Spinal cord (tissue), 10 donors: ENCODE results near the gene NRBF2. TPM values are rescaled to one million over a fixed set of nuclear protein-coding genes. Genes with fewer than 3 reads are reported as not detected.
"Not testable (repeated sequence)": the region's sequence is repeated elsewhere in the genome, so short reads cannot be mapped to it uniquely, and the experiment has no call there.

Experiments used
- DNase-seq, 6 donors: peaks; one replicate each; pipeline versions ENCODE4 v3.0.0 to v3.0.0-alpha.2; 2013 to 2015; ENCODE audit warnings: low spot score in 6 of 6, low read depth in 4 of 6
- H3K27ac ChIP-seq: one replicate; pipeline ENCODE4 v1.5.1; 2013; ENCODE audit warnings: low read depth, low read length, control low read depth
- H3K27me3 ChIP-seq: one replicate; pipeline ENCODE4 v1.6.1; 2013; ENCODE audit warnings: low read length; ENCODE audit not compliant: control insufficient read depth, insufficient read depth
- H3K36me3 ChIP-seq: one replicate; pipeline ENCODE4 v1.6.1; 2013; ENCODE audit warnings: low read length; ENCODE audit not compliant: control insufficient read depth, insufficient read depth
- H3K4me1 ChIP-seq: one replicate; pipeline ENCODE4 v1.6.1; 2013; ENCODE audit warnings: low read length; ENCODE audit not compliant: control insufficient read depth, insufficient read depth
- H3K4me3 ChIP-seq: one replicate; pipeline ENCODE4 v1.5.1; 2013; ENCODE audit warnings: low read depth, low read length, control low read depth
- H3K9me3 ChIP-seq: one replicate; pipeline ENCODE4 v1.6.1; 2013; ENCODE audit warnings: low read length; ENCODE audit not compliant: control insufficient read depth, insufficient read depth
- WGBS: methylation state at CpG from one replicate; pipeline ENCODE4 v1.1.5; 2013; ENCODE audit warnings: missing lambda C conversion rate; ENCODE audit not compliant: insufficient coverage; 5-methylcytosine and 5-hydroxymethylcytosine counted together
- long read RNA-seq, 4 donors: transcript quantifications; one replicate each; lab custom pipeline, GENCODE V29; 2026
- polyA plus RNA-seq, 2 donors: library from polyadenylated mRNA; unstranded; fragments of 120-200 nt; gene quantifications; one replicate each; pipeline ENCODE4 v1.2.1, GENCODE V29; 2013; ENCODE audit not compliant: insufficient read length in 2 of 2
- total RNA-seq, 2 donors: library from RNA; depleted of rRNA in 1 of 2; stranded (reverse); fragments of 120-200 nt in 1 of 2; fragments of >200 nt in 1 of 2; gene quantifications; one replicate each; pipeline versions ENCODE4 v1.2.3 to v1.2.4, GENCODE V29; 2013 to 2014
- donor health status: healthy.

Gene NRBF2
- total RNA-seq, result 10 to 100 TPM; 20.2 to 20.4 TPM
- 10 to 100 TPM; 17.8 to 21.0 TPM for polyA plus RNA-seq
- long read RNA-seq, donor 1, transcript NRBF2-201 (4 exons, 1,853 nt), result major isoform, 17 of 25 reads
- long read RNA-seq, donor 1, partial matches to known transcripts, result 8 of 25 reads
- long read RNA-seq, donor 1, other reads (novel, unspliced or antisense), result 0 of 25 reads
- long read RNA-seq, donor 2, transcript NRBF2-201 (4 exons, 1,853 nt), result major isoform, 6 of 6 reads
- long read RNA-seq, donor 2, partial matches to known transcripts, result 0 of 6 reads
- long read RNA-seq, donor 2, other reads (novel, unspliced or antisense), result 0 of 6 reads
- long read RNA-seq, donor 3, transcript NRBF2-201 (4 exons, 1,853 nt), result major isoform, 5 of 5 reads
- long read RNA-seq, donor 3, partial matches to known transcripts, result 0 of 5 reads
- long read RNA-seq, donor 3, other reads (novel, unspliced or antisense), result 0 of 5 reads
- long read RNA-seq, donor 4, transcript NRBF2-201 (4 exons, 1,853 nt), result major isoform, 18 of 20 reads
- long read RNA-seq, donor 4, partial matches to known transcripts, result 0 of 20 reads
- long read RNA-seq, donor 4, other reads (novel, unspliced or antisense), result 0 of 20 reads

- peak; percentile 87 to 99 (median 96) for DNase-seq
- Histone ChIP-seq H3K9me3 (peaks cover 1% of the 10 kb centered on the region), H3K4me3 (peak within 1 kb of the TSS; percentile 78), H3K27ac (peak within 1 kb of the TSS; percentile 92), H3K36me3 (peaks cover 4% of the 10 kb centered on the region), H3K4me1 (peaks cover 5% of the 10 kb centered on the region), H3K27me3 (no peaks in the 10 kb centered on the region)
- under 1% methylated on average over 52 of the region's 55 CpGs for WGBS
These were observed at the start of gene NRBF2 for GRCh38 chr10:63133056-63133820. TSS of gene NRBF2 (plus strand) at chr10:63133328. CDS start at chr10:63133471, 143 bp downstream.

GRCh38 chr10:63083406-63083805 lies 49.7 kb upstream of the NRBF2 start:
- H3K4me3 ChIP-seq, H3K4me1 ChIP-seq, H3K9me3 ChIP-seq, H3K27me3 ChIP-seq, H3K27ac ChIP-seq, DNase-seq, H3K36me3 ChIP-seq: not testable (repeated sequence)
- WGBS, result 96% methylated on average over 8 of the region's 14 CpGs

GRCh38 chr10:63083904-63084689 lies 49.0 kb upstream of the NRBF2 start:
- Histone ChIP-seq H3K9me3 (no peaks in the 10 kb centered on the region), H3K27me3 (no peaks in the 10 kb centered on the region), H3K36me3 (no peaks in the 10 kb centered on the region), H3K4me1 (no peaks in the 10 kb centered on the region), H3K4me3 (no peak overlapping the region), H3K27ac (no peak overlapping the region)
- no CpG with 5 or more reads among the region's 7 CpGs for WGBS
- DNase-seq, result peak; percentile 56 to 94 (median 64)

- 87% methylated on average over 4 of the region's 4 CpGs for WGBS
- no peak overlapping the region for H3K27ac ChIP-seq
These were observed 48.3 kb upstream of the NRBF2 start for GRCh38 chr10:63084690-63085382.

GRCh38 chr10:63093227-63093626 lies 39.9 kb upstream of the NRBF2 start:
- H3K27ac ChIP-seq, result no peak overlapping the region
- whole genome bisulfite sequencing, result no CpG with 5 or more reads among the region's 2 CpGs
- H3K36me3 ChIP-seq, result no peaks in the 10 kb centered on the region
- H3K4me1 ChIP-seq, result no peaks in the 10 kb centered on the region
- no peaks in the 10 kb centered on the region for H3K27me3 ChIP-seq
- DNase-seq, result no peak
- no peaks in the 10 kb centered on the region for H3K9me3 ChIP-seq
- no peak overlapping the region for H3K4me3 ChIP-seq

More at GRCh38 chr10:63084690-63085382, 48.3 kb upstream of the NRBF2 start:
- Histone ChIP-seq H3K4me1 (no peaks in the 10 kb centered on the region), H3K36me3 (no peaks in the 10 kb centered on the region), H3K4me3 (no peak overlapping the region), H3K9me3 (no peaks in the 10 kb centered on the region), H3K27me3 (no peaks in the 10 kb centered on the region)
- no peak for DNase-seq

GRCh38 chr10:63094405-63094804 lies 38.7 kb upstream of the NRBF2 start:
- no peak overlapping the region for H3K4me3 ChIP-seq
- no peaks in the 10 kb centered on the region for H3K4me1 ChIP-seq
- H3K36me3 ChIP-seq, result no peaks in the 10 kb centered on the region
- no peak for DNase-seq
- H3K9me3 ChIP-seq, result no peaks in the 10 kb centered on the region
- WGBS, result 100% methylated on average over 2 of the region's 2 CpGs
- no peak overlapping the region for H3K27ac ChIP-seq
- H3K27me3 ChIP-seq, result no peaks in the 10 kb centered on the region

GRCh38 chr10:63094881-63095280 lies 38.2 kb upstream of the NRBF2 start:
- H3K27me3 ChIP-seq, result no peaks in the 10 kb centered on the region
- no peak overlapping the region for H3K4me3 ChIP-seq
- no peak for DNase-seq
- no peaks in the 10 kb centered on the region for H3K4me1 ChIP-seq
- no CpG with 5 or more reads among the region's 1 CpG for WGBS
- H3K9me3 ChIP-seq, result no peaks in the 10 kb centered on the region
- no peak overlapping the region for H3K27ac ChIP-seq
- no peaks in the 10 kb centered on the region for H3K36me3 ChIP-seq

GRCh38 chr10:63099734-63100133 lies 33.4 kb upstream of the NRBF2 start:
- H3K27ac ChIP-seq, result no peak overlapping the region
- no peaks in the 10 kb centered on the region for H3K27me3 ChIP-seq
- no peak for DNase-seq
- no peak overlapping the region for H3K4me3 ChIP-seq
- H3K4me1 ChIP-seq, result no peaks in the 10 kb centered on the region
- H3K9me3 ChIP-seq, result no peaks in the 10 kb centered on the region
- no peaks in the 10 kb centered on the region for H3K36me3 ChIP-seq

GRCh38 chr10:63101091-63101490 lies 32.0 kb upstream of the NRBF2 start:
- H3K27me3 ChIP-seq, H3K4me1 ChIP-seq, H3K36me3 ChIP-seq, H3K4me3 ChIP-seq, DNase-seq, H3K27ac ChIP-seq, H3K9me3 ChIP-seq: not testable (repeated sequence)
- 91% methylated on average over 9 of the region's 10 CpGs for WGBS
